Progenitor cell of endocrine pancreas (in vitro differentiated cells): Measurements from ENCODE around the gene INAFM2. TPM values are rescaled to one million over a fixed set of nuclear protein-coding genes. Genes with fewer than 3 reads are reported as not detected.

Source experiments
- DNase-seq: peaks from one replicate; pipeline ENCODE4 v3.0.0; 2021; ENCODE audit warnings: low spot score; ENCODE audit not compliant: unreplicated experiment
- H3K27ac Mint-ChIP-seq: 2 replicates; pipeline ENCODE4 v1.8.0; 2021; ENCODE audit warnings: mild to moderate bottlenecking, moderate library complexity, mixed read lengths
- H3K27me3 Mint-ChIP-seq: 2 replicates; pipeline ENCODE4 v1.8.0; 2021; ENCODE audit warnings: mixed read lengths
- H3K36me3 Mint-ChIP-seq: 2 replicates; pipeline ENCODE4 v1.8.0; 2022; ENCODE audit warnings: mixed read lengths; ENCODE audit not compliant: insufficient read depth
- H3K4me1 Mint-ChIP-seq: 2 replicates; pipeline ENCODE4 v1.8.0; 2021; ENCODE audit warnings: low read depth, mixed read lengths
- H3K4me3 Mint-ChIP-seq: 2 replicates; pipeline ENCODE4 v1.8.0; 2021; ENCODE audit warnings: low read depth, mild to moderate bottlenecking, moderate library complexity, mixed read lengths
- H3K9me3 Mint-ChIP-seq: 2 replicates; pipeline ENCODE4 v1.8.0; 2021; ENCODE audit warnings: low read depth, mixed read lengths
- total RNA-seq: library from RNA; stranded (reverse); gene quantifications from 2 replicates; pipeline ENCODE4 v1.2.1, GENCODE V29; 2021
- TF ChIP-seq, protein P1 (sequence below): fragments of 200-600 bp; sonication (generic); IDR thresholded peaks from one replicate; pipeline ENCODE4 v1.5.0; 2021; ENCODE audit warnings: antibody characterized with exemption, mild to moderate bottlenecking; ENCODE audit not compliant: unreplicated experiment

INAFM2 gene
- total RNA-seq, 1 donor from 2014 or later = 14.9 TPM

DNA sequence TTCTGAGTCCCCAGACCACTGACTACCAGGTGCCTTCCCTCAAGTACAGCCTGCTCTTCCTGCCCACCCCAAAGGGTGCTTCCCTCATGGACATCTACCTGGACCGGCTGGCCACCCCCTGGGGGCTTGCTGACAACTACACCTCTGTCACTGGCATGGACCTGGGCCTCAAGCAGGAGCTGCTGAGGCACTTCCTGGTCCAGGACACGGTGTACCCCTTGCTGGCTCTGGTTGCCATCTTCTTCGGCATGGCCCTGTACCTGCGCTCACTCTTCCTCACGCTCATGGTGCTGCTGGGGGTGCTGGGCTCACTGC is 43.8 kb downstream of the INAFM2 start:
- TF ChIP-seq, protein P1, sequence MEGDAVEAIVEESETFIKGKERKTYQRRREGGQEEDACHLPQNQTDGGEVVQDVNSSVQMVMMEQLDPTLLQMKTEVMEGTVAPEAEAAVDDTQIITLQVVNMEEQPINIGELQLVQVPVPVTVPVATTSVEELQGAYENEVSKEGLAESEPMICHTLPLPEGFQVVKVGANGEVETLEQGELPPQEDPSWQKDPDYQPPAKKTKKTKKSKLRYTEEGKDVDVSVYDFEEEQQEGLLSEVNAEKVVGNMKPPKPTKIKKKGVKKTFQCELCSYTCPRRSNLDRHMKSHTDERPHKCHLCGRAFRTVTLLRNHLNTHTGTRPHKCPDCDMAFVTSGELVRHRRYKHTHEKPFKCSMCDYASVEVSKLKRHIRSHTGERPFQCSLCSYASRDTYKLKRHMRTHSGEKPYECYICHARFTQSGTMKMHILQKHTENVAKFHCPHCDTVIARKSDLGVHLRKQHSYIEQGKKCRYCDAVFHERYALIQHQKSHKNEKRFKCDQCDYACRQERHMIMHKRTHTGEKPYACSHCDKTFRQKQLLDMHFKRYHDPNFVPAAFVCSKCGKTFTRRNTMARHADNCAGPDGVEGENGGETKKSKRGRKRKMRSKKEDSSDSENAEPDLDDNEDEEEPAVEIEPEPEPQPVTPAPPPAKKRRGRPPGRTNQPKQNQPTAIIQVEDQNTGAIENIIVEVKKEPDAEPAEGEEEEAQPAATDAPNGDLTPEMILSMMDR = no peak
- DNase-seq = no peak
- no peaks in the 10 kb centered on the region for H3K9me3 Mint-ChIP-seq
- H3K27me3 Mint-ChIP-seq = peaks cover 70% of the 10 kb centered on the region
- no peaks in the 10 kb centered on the region for H3K36me3 Mint-ChIP-seq
- H3K4me3 Mint-ChIP-seq = no peak overlapping the region
- no peak overlapping the region for H3K27ac Mint-ChIP-seq
- no peaks in the 10 kb centered on the region for H3K4me1 Mint-ChIP-seq

DNA sequence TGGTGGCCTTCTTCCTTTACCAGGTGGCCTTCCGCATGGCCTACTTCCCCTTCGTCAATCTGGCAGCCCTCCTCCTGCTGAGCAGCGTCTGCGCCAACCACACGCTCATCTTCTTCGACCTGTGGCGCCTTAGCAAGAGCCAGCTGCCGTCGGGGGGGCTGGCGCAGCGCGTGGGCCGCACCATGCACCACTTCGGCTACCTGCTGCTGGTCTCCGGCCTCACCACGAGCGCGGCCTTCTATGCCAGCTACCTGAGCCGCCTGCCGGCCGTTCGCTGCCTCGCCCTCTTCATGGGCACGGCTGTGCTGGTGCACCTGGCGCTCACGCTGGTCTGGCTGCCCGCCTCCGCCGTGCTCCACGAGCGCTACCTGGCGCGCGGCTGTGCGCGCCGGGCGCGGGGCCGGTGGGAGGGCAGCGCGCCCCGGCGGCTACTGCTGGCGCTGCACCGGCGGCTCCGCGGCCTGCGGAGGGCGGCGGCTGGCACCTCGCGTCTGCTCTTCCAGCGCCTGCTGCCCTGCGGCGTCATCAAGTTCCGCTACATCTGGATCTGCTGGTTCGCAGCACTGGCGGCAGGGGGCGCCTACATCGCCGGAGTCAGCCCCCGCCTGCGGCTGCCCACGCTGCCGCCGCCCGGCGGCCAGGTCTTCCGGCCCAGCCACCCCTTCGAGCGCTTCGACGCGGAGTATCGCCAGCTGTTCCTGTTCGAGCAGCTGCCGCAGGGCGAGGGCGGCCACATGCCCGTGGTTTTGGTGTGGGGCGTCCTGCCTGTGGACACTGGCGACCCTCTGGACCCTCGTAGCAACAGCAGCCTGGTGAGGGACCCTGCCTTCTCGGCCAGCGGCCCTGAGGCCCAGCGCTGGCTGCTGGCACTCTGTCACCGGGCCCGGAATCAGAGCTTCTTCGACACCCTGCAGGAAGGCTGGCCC is 44.5 kb downstream of the INAFM2 start:
- no peaks in the 10 kb centered on the region for H3K9me3 Mint-ChIP-seq
- H3K27ac Mint-ChIP-seq = peak overlapping the region; percentile 82
- H3K4me3 Mint-ChIP-seq = no peak overlapping the region
- H3K4me1 Mint-ChIP-seq = no peaks in the 10 kb centered on the region
- no peaks in the 10 kb centered on the region for H3K36me3 Mint-ChIP-seq
- DNase-seq = peak; percentile 69
- TF ChIP-seq, protein P1 = peak; percentile 84
- H3K27me3 Mint-ChIP-seq = peaks cover 67% of the 10 kb centered on the region

DNA sequence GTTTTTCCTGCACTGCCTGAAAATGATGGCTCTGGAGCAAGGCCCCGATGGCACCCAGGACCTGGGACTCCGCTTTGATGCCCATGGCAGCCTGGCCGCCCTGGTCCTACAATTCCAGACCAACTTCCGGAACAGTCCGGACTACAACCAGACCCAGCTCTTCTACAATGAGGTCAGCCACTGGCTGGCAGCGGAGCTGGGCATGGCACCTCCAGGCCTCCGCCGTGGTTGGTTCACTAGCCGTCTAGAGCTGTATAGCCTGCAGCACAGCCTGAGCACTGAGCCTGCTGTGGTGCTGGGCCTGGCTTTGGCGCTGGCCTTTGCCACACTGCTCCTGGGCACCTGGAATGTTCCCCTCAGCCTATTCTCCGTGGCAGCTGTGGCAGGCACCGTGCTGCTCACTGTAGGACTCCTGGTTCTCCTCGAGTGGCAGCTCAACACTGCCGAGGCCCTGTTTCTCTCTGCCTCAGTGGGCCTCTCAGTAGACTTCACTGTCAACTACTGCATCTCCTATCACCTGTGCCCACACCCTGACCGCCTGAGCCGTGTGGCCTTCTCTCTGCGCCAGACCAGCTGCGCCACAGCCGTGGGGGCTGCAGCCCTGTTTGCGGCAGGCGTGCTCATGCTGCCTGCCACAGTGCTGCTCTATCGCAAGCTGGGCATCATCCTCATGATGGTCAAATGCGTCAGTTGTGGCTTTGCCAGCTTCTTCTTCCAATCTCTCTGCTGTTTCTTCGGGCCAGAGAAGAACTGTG is 45.4 kb downstream of the INAFM2 start:
- no peak for DNase-seq
- Mint-ChIP-seq H3K36me3 (no peaks in the 10 kb centered on the region), H3K9me3 (no peaks in the 10 kb centered on the region), H3K4me1 (no peaks in the 10 kb centered on the region), H3K27ac (no peak overlapping the region), H3K4me3 (no peak overlapping the region), H3K27me3 (peaks cover 65% of the 10 kb centered on the region)
- TF ChIP-seq, protein P1 = no peak

DNA sequence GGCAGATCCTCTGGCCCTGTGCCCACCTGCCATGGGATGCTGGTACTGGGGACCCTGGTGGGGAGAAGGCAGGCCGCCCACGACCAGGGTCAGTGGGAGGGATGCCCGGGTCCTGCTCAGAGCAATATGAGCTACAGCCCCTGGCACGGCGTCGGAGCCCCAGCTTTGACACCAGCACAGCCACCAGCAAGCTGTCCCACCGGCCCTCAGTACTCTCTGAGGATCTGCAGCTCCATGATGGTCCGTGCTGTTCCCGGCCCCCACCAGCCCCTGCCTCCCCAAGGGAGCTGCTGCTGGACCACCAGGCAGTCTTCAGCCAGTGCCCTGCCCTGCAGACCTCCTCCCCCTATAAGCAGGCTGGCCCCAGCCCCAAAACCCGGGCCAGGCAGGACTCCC is 46.0 kb downstream of the INAFM2 start:
- Mint-ChIP-seq H3K27me3 (peaks cover 60% of the 10 kb centered on the region), H3K36me3 (no peaks in the 10 kb centered on the region), H3K4me1 (no peaks in the 10 kb centered on the region), H3K4me3 (no peak overlapping the region), H3K9me3 (no peaks in the 10 kb centered on the region), H3K27ac (no peak overlapping the region)
- TF ChIP-seq, protein P1 = no peak
- no peak for DNase-seq

DNA sequence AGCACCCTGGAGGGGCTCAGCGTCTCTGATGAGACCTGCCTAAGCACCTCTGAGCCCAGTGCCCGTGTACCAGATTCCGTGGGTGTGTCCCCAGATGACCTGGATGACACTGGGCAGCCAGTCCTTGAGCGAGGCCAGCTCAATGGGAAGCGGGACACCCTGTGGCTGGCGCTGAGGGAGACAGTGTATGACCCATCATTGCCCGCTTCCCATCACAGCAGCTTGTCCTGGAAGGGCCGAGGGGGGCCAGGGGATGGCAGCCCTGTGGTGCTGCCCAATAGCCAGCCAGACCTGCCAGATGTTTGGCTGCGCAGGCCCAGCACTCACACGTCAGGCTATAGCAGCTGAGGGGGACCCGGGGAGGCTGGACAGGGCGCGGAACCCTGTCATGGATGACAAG is 46.5 kb downstream of the INAFM2 start:
- no peaks in the 10 kb centered on the region for H3K9me3 Mint-ChIP-seq
- peaks cover 57% of the 10 kb centered on the region for H3K27me3 Mint-ChIP-seq
- DNase-seq = no peak
- H3K4me1 Mint-ChIP-seq = no peaks in the 10 kb centered on the region
- H3K4me3 Mint-ChIP-seq = no peak overlapping the region
- H3K27ac Mint-ChIP-seq = no peak overlapping the region
- TF ChIP-seq, protein P1 = no peak
- no peaks in the 10 kb centered on the region for H3K36me3 Mint-ChIP-seq
